Posterior cingulate gyrus (tissue), 11 donors: ENCODE data around the gene ALDH9A1.
"Not testable (repeated sequence)": the region's sequence is repeated elsewhere in the genome, so short reads cannot be mapped to it uniquely, and the experiment has no call there.

Experiments used
- DNase-seq, 10 donors: peaks; one replicate each; pipeline versions ENCODE4 v3.0.0 to v3.0.0-alpha.2; 2020 to 2021; ENCODE audit warnings: mixed read lengths in 3 of 10
- intact Hi-C: fragments of 100-400 bp; cut with DNase I; formaldehyde crosslinking; loops from one replicate; pipeline ENCODE4 v1.15.1; 2023

The ALDH9A1 gene

GRCh38 chr1:165697881-165698760 lies at the start of gene ALDH9A1:
Gene ALDH9A1, minus strand, starts transcription at chr1:165698562. Its CDS starts 4 bp downstream, at chr1:165698558.
- intact Hi-C loops, result loop anchor here (2.0 kb wide), 1 partner anchor 65 kb away; no protein-coding TSS in a partner anchor
- peak; percentile 76 to 98 (median 88) for DNase-seq

- intact Hi-C loops, result no loop called here
- no peak for DNase-seq
Measured at GRCh38 chr1:165747632-165748447, 49.5 kb upstream of the ALDH9A1 start.

- intact Hi-C loops, DNase-seq: not testable (repeated sequence)
Measured at GRCh38 chr1:165744913-165745312, 46.6 kb upstream of the ALDH9A1 start.

- DNase-seq, result no peak
- intact Hi-C loops, result no loop called here
Measured at GRCh38 chr1:165742194-165742593, 43.8 kb upstream of the ALDH9A1 start.

GRCh38 chr1:165738794-165739193 lies 40.4 kb upstream of the ALDH9A1 start:
- intact Hi-C loops, result no loop called here
- DNase-seq, result no peak

- DNase-seq, result no peak
Measured at GRCh38 chr1:165737196-165737595, 38.8 kb upstream of the ALDH9A1 start.

GRCh38 chr1:165734906-165735305 lies 36.5 kb upstream of the ALDH9A1 start:
- DNase-seq, result no peak

More at GRCh38 chr1:165737196-165737595, 38.8 kb upstream of the ALDH9A1 start:
- intact Hi-C loops, result no loop called here

GRCh38 chr1:165726841-165727240 lies 28.5 kb upstream of the ALDH9A1 start:
- intact Hi-C loops, result no loop called here
- DNase-seq, result no peak

More at GRCh38 chr1:165734906-165735305, 36.5 kb upstream of the ALDH9A1 start:
- intact Hi-C loops, result no loop called here

GRCh38 chr1:165726169-165726568 lies 27.8 kb upstream of the ALDH9A1 start:
- intact Hi-C loops, result no loop called here
- DNase-seq, result no peak

- intact Hi-C loops, result loop anchor here (1.0 kb wide), 1 partner anchor 196 kb away; no protein-coding TSS in a partner anchor
- peak in 4 of 10 donors; percentile 24 to 52 (median 40) for DNase-seq
Measured at GRCh38 chr1:165717918-165718515, 19.7 kb upstream of the ALDH9A1 start.

- DNase-seq, intact Hi-C loops: not testable (repeated sequence)
Measured at GRCh38 chr1:165716265-165717051, 18.1 kb upstream of the ALDH9A1 start.

- intact Hi-C loops, result no loop called here
Measured at GRCh38 chr1:165712764-165713163, 14.4 kb upstream of the ALDH9A1 start.

GRCh38 chr1:165707984-165708706 lies 9.8 kb upstream of the ALDH9A1 start:
- no peak for DNase-seq
- intact Hi-C loops, result no loop called here

More at GRCh38 chr1:165712764-165713163, 14.4 kb upstream of the ALDH9A1 start:
- DNase-seq, result no peak

GRCh38 chr1:165703648-165704047 lies 5.3 kb upstream of the ALDH9A1 start:
- no peak for DNase-seq
- intact Hi-C loops, result no loop called here

GRCh38 chr1:165701922-165702321 lies 3.6 kb upstream of the ALDH9A1 start:
- intact Hi-C loops, result not testable (repeated sequence)
- DNase-seq, result peak in 1 of 10 donors; percentile 18

GRCh38 chr1:165699577-165699976 lies 1.2 kb upstream of the ALDH9A1 start:
- intact Hi-C loops, result loop anchor here (1.0 to 2.0 kb wide), 2 partner anchors 67 to 70 kb away; no protein-coding TSS in a partner anchor
- DNase-seq, result no peak

GRCh38 chr1:165698761-165699052 lies 345 bp upstream of the ALDH9A1 start:
- DNase-seq, result no peak
- intact Hi-C loops, result loop anchor here (1.0 to 2.0 kb wide), 2 partner anchors 66 to 71 kb away; no protein-coding TSS in a partner anchor

GRCh38 chr1:165697491-165697880 lies 876 bp downstream of the ALDH9A1 start:
- intact Hi-C loops, result no loop called here
- no peak for DNase-seq

- peak in 1 of 10 donors; percentile 8 for DNase-seq
- intact Hi-C loops, result no loop called here
Measured at GRCh38 chr1:165696625-165697100, 1.7 kb downstream of the ALDH9A1 start.
